Activated T-cell treated with anti-CD3 and anti-CD28 coated beads, Interleukin-2, amount 50 U/mL, for 72 hours (primary cell): ENCODE measurements around the gene SEZ6L. TPM values are rescaled to one million over a fixed set of nuclear protein-coding genes. Genes with fewer than 3 reads are reported as not detected.

Source experiments
- ATAC-seq, 2 donors: fragments of 150-1000 bp; cut with Tn5 transposase; replicated peaks in 1 of 2; 2 replicates each; pipeline ENCODE4 v1.10.0; 2021; ENCODE audit warnings: moderate library complexity in 2 of 2, mild to moderate bottlenecking in 1 of 2
- DNase-seq, 2 donors: peaks; one replicate each; pipeline ENCODE4 v3.0.0; 2021 to 2022; ENCODE audit warnings: mixed read lengths in 1 of 2
- H3K27ac Mint-ChIP-seq: one replicate; pipeline ENCODE4 v1.8.0; 2022; ENCODE audit warnings: mild to moderate bottlenecking, moderate library complexity, mixed read lengths
- H3K27me3 Mint-ChIP-seq: one replicate; pipeline ENCODE4 v1.8.0; 2022; ENCODE audit warnings: low read depth, mixed read lengths
- H3K36me3 Mint-ChIP-seq, 2 donors: one replicate each; pipeline ENCODE4 v1.8.0; 2022; ENCODE audit warnings: mixed read lengths in 2 of 2, mild to moderate bottlenecking in 1 of 2; ENCODE audit not compliant: insufficient read depth in 2 of 2
- H3K4me1 Mint-ChIP-seq: one replicate; pipeline ENCODE4 v1.8.0; 2022; ENCODE audit warnings: low read depth, mixed read lengths
- H3K4me3 Mint-ChIP-seq, 2 donors: one replicate each; pipeline ENCODE4 v1.8.0; 2022; ENCODE audit warnings: mild to moderate bottlenecking in 2 of 2, mixed read lengths in 2 of 2, moderate library complexity in 2 of 2
- H3K9me3 Mint-ChIP-seq, 2 donors: one replicate each; pipeline ENCODE4 v1.8.0; 2022; ENCODE audit warnings: mixed read lengths in 2 of 2
- total RNA-seq, 2 donors: library from RNA; stranded (reverse); gene quantifications; one replicate each; pipeline ENCODE4 v1.2.3, GENCODE V29; 2022

SEZ6L gene
- total RNA-seq, 2 donors from 2014 or later, result 0.05 TPM; not detected in 1

DNA sequence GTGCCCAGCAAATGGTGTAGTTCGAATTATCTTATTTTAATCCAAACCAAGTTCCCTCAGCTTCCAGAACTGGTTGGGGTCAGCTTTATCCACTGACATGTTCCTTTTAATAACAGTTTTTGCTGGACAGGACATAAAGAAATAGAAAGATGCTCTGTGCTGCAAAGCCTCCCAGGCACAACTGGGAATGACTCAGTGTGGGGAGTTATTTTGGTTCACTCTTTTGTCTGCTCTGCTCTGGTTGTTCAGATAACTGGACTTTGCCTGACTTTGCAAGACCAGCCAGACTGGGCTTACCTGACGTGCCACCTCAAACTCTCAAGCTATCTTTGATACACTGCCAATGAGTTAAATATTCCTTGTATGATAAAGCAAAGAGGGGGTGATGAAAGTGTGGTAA lies 25.6 kb downstream of the SEZ6L start:
- H3K4me1 Mint-ChIP-seq, result no peaks in the 10 kb centered on the region
- no peak overlapping the region for H3K27ac Mint-ChIP-seq
- no peaks in the 10 kb centered on the region for H3K36me3 Mint-ChIP-seq
- H3K27me3 Mint-ChIP-seq, result no peaks in the 10 kb centered on the region
- no peak overlapping the region for H3K4me3 Mint-ChIP-seq
- peaks cover 0 to 2% of the 10 kb centered on the region in 2 donors for H3K9me3 Mint-ChIP-seq
- ATAC-seq (no peak), DNase-seq (no peak)

- ATAC-seq (no peak), DNase-seq (no peak)
- H3K27ac Mint-ChIP-seq, result no peak overlapping the region
- no peaks in the 10 kb centered on the region for H3K36me3 Mint-ChIP-seq
- H3K4me1 Mint-ChIP-seq, result no peaks in the 10 kb centered on the region
- no peak overlapping the region for H3K4me3 Mint-ChIP-seq
- peaks cover 0 to 2% of the 10 kb centered on the region in 2 donors for H3K9me3 Mint-ChIP-seq
- H3K27me3 Mint-ChIP-seq, result no peaks in the 10 kb centered on the region
Measured at GRCh38 chr22:26196657-26197056, 27.4 kb downstream of the SEZ6L start.

- no peak for ATAC-seq
- no peaks in the 10 kb centered on the region for H3K36me3 Mint-ChIP-seq
Measured at GRCh38 chr22:26197425-26197824, 28.2 kb downstream of the SEZ6L start.

GRCh38 chr22:26199665-26200064 lies 30.4 kb downstream of the SEZ6L start:
- H3K27me3 Mint-ChIP-seq, result no peaks in the 10 kb centered on the region
- H3K36me3 Mint-ChIP-seq, result no peaks in the 10 kb centered on the region
- no peaks in the 10 kb centered on the region for H3K4me1 Mint-ChIP-seq
- H3K27ac Mint-ChIP-seq, result no peak overlapping the region
- ATAC-seq (no peak), DNase-seq (no peak)
- H3K4me3 Mint-ChIP-seq, result no peak overlapping the region
- no peaks in the 10 kb centered on the region for H3K9me3 Mint-ChIP-seq

More at GRCh38 chr22:26197425-26197824, 28.2 kb downstream of the SEZ6L start:
- Mint-ChIP-seq H3K4me1 (no peaks in the 10 kb centered on the region), H3K27ac (no peak overlapping the region), H3K4me3 (no peak overlapping the region), H3K9me3 (no peaks in the 10 kb centered on the region), H3K27me3 (no peaks in the 10 kb centered on the region)
- DNase-seq, result no peak

DNA sequence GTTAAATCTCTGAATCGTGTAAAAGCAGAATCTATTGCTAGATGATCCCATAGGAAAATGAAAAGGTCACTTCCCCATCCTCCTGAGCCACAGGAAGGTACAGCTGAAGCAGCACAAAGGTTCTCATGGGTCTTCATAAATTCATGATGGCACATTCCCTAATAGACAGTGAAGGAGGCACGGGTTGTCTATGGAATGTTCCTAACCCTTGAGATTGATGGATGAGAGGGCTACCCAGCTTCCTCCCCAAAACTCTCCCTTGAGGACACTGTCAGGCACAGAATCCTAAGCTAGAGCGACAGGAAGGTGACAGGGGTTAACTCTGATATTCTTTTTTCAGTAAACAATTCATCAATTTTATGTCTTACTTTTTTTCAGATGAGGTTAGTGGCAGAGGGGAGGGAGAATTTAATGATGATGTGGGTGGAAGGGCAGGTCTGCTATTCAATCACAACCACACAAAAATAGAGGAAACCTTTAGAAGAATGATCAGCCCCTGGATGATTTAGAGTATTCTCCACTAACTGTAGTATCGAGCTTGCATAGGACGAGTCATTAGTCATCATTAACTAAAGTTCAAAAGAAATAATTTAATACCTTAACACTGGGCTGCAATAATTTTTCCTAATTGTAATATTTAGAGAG lies 33.1 kb downstream of the SEZ6L start:
- Mint-ChIP-seq H3K36me3 (no peaks in the 10 kb centered on the region), H3K4me1 (no peaks in the 10 kb centered on the region), H3K27me3 (no peaks in the 10 kb centered on the region), H3K27ac (no peak overlapping the region), H3K4me3 (no peak overlapping the region), H3K9me3 (no peaks in the 10 kb centered on the region)
- DNase-seq (no peak), ATAC-seq (no peak)

GRCh38 chr22:26205494-26205893 lies 36.2 kb downstream of the SEZ6L start:
- Mint-ChIP-seq H3K27me3 (peaks cover 12% of the 10 kb centered on the region), H3K4me3 (no peak overlapping the region)
- ATAC-seq, result no peak

GRCh38 chr22:26210334-26210733 lies 41.1 kb downstream of the SEZ6L start:
- no peak for DNase-seq
- Mint-ChIP-seq H3K27ac (no peak overlapping the region), H3K27me3 (peaks cover 22% of the 10 kb centered on the region), H3K4me3 (no peak overlapping the region), H3K4me1 (no peaks in the 10 kb centered on the region), H3K9me3 (peaks cover 2 to 6% of the 10 kb centered on the region in 2 donors), H3K36me3 (no peaks in the 10 kb centered on the region)
- no peak for ATAC-seq

More at GRCh38 chr22:26205494-26205893, 36.2 kb downstream of the SEZ6L start:
- Mint-ChIP-seq H3K9me3 (peaks cover 2 to 6% of the 10 kb centered on the region in 2 donors), H3K4me1 (no peaks in the 10 kb centered on the region), H3K27ac (no peak overlapping the region), H3K36me3 (no peaks in the 10 kb centered on the region)
- no peak for DNase-seq

DNA sequence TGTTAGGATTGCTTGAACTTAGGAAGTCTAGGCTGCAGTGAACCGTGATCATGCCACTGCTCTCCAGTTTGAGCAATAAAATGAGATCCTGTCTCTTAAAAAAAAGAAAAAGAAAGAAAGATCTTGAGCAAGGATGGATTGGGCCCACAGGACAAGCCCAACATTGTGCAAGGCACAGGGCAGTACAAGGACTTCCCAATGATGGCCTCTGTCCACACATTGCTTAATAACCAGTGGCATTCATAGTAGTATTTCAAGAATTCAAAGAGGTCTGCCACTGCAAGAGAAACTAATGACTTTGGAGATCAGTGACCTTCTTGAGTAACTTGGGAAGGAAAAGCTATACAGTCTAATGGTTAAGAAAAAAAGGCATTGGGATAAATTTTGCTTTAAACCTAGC lies 44.6 kb downstream of the SEZ6L start:
- ATAC-seq, result no peak

DNA sequence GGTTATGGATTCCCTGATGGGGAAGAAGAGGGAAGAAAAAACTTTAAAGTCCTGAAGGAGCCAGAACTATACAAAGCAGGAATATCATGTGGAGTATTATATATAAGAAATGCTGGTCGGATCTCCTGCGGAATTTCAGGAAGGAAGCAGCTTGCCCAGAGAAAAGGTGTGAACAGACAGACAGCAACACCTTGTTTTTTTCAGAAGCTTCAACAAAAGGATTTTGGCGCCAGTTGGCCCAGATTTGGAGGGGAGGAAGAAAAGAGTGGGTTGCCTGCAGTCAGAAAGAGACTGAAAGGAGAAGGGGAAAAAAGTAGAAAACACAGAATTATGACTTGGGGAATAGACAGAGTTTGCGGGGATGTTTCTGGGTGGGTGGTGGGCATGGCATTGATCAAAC lies 45.2 kb downstream of the SEZ6L start:
- no peak overlapping the region for H3K27ac Mint-ChIP-seq
- ATAC-seq (no peak), DNase-seq (no peak)
- H3K9me3 Mint-ChIP-seq, result peaks cover 1 to 3% of the 10 kb centered on the region in 2 donors
- peaks cover 38% of the 10 kb centered on the region for H3K27me3 Mint-ChIP-seq
- no peaks in the 10 kb centered on the region for H3K4me1 Mint-ChIP-seq
- no peak overlapping the region for H3K4me3 Mint-ChIP-seq
- no peaks in the 10 kb centered on the region for H3K36me3 Mint-ChIP-seq

More for the DNA sequence above, 44.6 kb downstream of the SEZ6L start:
- DNase-seq, result no peak
- Mint-ChIP-seq H3K4me3 (no peak overlapping the region), H3K9me3 (peaks cover 2 to 6% of the 10 kb centered on the region in 2 donors), H3K4me1 (no peaks in the 10 kb centered on the region), H3K27ac (no peak overlapping the region), H3K36me3 (no peaks in the 10 kb centered on the region), H3K27me3 (peaks cover 44% of the 10 kb centered on the region)

- no peak for ATAC-seq
- H3K36me3 Mint-ChIP-seq, result no peaks in the 10 kb centered on the region
- no peaks in the 10 kb centered on the region for H3K4me1 Mint-ChIP-seq
- H3K4me3 Mint-ChIP-seq, result no peak overlapping the region
- H3K9me3 Mint-ChIP-seq, result no peaks in the 10 kb centered on the region
- H3K27me3 Mint-ChIP-seq, result peaks cover 32% of the 10 kb centered on the region
- no peak overlapping the region for H3K27ac Mint-ChIP-seq
- no peak for DNase-seq
Measured at GRCh38 chr22:26215736-26216135, 46.5 kb downstream of the SEZ6L start.

DNA sequence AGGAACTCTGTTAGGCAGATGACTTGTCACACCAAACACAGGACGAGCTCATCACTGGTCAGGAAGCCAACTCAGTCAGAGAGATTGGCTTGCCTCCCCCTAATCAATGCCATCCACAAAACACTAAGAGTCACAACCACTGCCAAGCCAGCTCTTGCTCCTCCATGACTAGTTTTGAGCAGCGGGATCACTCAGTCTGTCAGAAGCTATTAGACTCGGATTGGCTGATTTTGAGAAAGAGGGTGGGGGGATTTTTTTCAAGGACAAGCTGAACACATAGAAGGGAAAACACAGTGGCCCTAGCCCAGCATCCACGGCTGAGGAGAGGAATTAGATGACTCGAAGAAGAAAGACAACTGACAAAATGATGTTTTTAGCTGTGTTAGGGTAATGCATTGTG lies 55.9 kb downstream of the SEZ6L start:
- DNase-seq, result no peak
- H3K9me3 Mint-ChIP-seq, result no peaks in the 10 kb centered on the region
- no peak for ATAC-seq
- H3K27me3 Mint-ChIP-seq, result no peaks in the 10 kb centered on the region
- H3K36me3 Mint-ChIP-seq, result no peaks in the 10 kb centered on the region
- H3K27ac Mint-ChIP-seq, result no peak overlapping the region
- H3K4me3 Mint-ChIP-seq, result no peak overlapping the region
- H3K4me1 Mint-ChIP-seq, result no peaks in the 10 kb centered on the region

- H3K27ac Mint-ChIP-seq, result no peak overlapping the region
- H3K36me3 Mint-ChIP-seq, result no peaks in the 10 kb centered on the region
- no peaks in the 10 kb centered on the region for H3K9me3 Mint-ChIP-seq
- no peaks in the 10 kb centered on the region for H3K27me3 Mint-ChIP-seq
- DNase-seq, result no peak
- H3K4me1 Mint-ChIP-seq, result no peaks in the 10 kb centered on the region
- no peak for ATAC-seq
- no peak overlapping the region for H3K4me3 Mint-ChIP-seq
Measured at GRCh38 chr22:26226538-26227297, 57.5 kb downstream of the SEZ6L start.

DNA sequence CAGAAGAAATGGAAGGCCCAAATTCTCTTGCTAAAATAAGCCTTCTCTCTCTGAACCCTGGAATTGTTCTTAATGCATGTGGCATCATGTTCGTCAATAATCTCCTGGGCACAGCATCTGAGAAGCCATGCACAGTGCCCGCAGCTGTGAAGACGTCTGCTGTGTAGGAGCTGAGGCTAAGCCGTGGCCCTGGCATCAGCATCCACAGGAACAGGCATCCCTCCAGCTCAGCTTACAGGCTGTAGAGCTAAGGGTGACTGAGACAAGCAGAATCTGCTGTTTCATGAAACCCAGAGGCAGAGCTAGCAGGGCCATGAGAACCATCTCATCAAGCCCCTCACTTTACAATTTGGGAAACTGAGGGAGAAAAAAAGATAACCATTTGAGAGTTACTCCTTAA lies 60.6 kb downstream of the SEZ6L start:
- ATAC-seq (no peak), DNase-seq (no peak)
- H3K27me3 Mint-ChIP-seq, result peaks cover 9% of the 10 kb centered on the region
- no peak overlapping the region for H3K4me3 Mint-ChIP-seq
- H3K9me3 Mint-ChIP-seq, result no peaks in the 10 kb centered on the region
- H3K4me1 Mint-ChIP-seq, result no peaks in the 10 kb centered on the region
- H3K36me3 Mint-ChIP-seq, result no peaks in the 10 kb centered on the region
- H3K27ac Mint-ChIP-seq, result no peak overlapping the region
